SK-N-SH treated with all-trans-retinoic acid at 6 μM for 48 hours (cell line): ENCODE data around the gene PRRC1.

Experiments
- ARNTL ChIP-seq: fragments of 450-650 bp; formaldehyde crosslinking; IDR thresholded peaks from 2 replicates; pipeline ENCODE4 v1.5.0; 2020; ENCODE audit warnings: low read depth, mild to moderate bottlenecking, moderate library complexity, borderline replicate concordance
- GLIS3 ChIP-seq: fragments of 250-450 bp; sonication (Bioruptor Pico); IDR thresholded peaks from 2 replicates; pipeline ENCODE4 v1.5.0; 2020; ENCODE audit warnings: mild to moderate bottlenecking, moderate library complexity
- ISL1 ChIP-seq: fragments of 250-450 bp; sonication (Bioruptor Pico); IDR thresholded peaks from 2 replicates; pipeline ENCODE4 v2.1.2; 2022; ENCODE audit warnings: mild to moderate bottlenecking, moderate library complexity
- OSR1 ChIP-seq: fragments of 250-450 bp; sonication (Bioruptor Pico); IDR thresholded peaks from 2 replicates; pipeline ENCODE4 v1.8.0; 2022; ENCODE audit warnings: moderate library complexity, mild to moderate bottlenecking, inconsistent platforms
- SNAI2 ChIP-seq: fragments of 250-450 bp; sonication (Bioruptor Pico); IDR thresholded peaks from 2 replicates; pipeline ENCODE4 v1.5.0; 2020; ENCODE audit warnings: mild to moderate bottlenecking, moderate library complexity
- TCF4 ChIP-seq: fragments of 250-450 bp; sonication (Bioruptor Pico); IDR thresholded peaks from 2 replicates; pipeline ENCODE4 v1.8.0; 2021; ENCODE audit warnings: mild to moderate bottlenecking, moderate library complexity, borderline replicate concordance
- TSHZ2 ChIP-seq: fragments of 250-450 bp; sonication (Bioruptor Pico); IDR thresholded peaks from 2 replicates; pipeline ENCODE4 v1.5.0; 2020; ENCODE audit warnings: mild to moderate bottlenecking, moderate library complexity
- TF ChIP-seq, protein P1 (sequence below): fragments of 250-450 bp; sonication (Bioruptor Pico); IDR thresholded peaks from 2 replicates; pipeline ENCODE4 v1.8.0; 2020; ENCODE audit warnings: mild to moderate bottlenecking, moderate library complexity, borderline replicate concordance

DNA sequence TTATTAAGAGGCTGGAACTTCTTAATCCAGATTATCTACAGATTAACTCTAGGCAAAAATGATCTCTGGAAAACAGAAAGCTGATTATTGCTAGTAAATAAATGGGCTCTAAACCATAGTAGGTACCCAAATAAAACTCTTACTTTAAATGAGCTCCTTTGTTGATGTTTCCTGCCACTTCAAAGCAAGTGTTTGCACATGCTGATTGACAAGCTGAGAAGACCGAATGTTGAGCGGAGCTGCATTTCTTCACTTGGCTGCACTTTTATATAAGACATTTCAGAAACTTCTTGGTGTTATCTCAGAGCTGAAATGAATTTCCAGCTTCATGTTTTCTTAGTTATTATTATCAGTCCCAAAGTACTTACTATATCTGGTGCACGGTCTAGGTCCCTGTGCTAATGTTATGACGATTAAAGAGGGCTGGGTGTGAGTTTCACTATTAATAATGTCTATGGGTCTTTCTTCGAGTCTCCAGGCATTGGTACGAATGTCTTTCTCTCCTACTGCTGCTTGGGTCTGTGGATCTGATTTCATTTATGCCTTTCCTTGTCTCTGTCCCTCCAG is 72.8 kb downstream of the PRRC1 start:
- TF ChIP-seq GLIS3 (CRISPR knock-in tag), result no peak
- no peak for TF ChIP-seq ISL1 (CRISPR knock-in tag)
- TF ChIP-seq ARNTL (CRISPR knock-in tag), result no peak
- TF ChIP-seq, protein P1, sequence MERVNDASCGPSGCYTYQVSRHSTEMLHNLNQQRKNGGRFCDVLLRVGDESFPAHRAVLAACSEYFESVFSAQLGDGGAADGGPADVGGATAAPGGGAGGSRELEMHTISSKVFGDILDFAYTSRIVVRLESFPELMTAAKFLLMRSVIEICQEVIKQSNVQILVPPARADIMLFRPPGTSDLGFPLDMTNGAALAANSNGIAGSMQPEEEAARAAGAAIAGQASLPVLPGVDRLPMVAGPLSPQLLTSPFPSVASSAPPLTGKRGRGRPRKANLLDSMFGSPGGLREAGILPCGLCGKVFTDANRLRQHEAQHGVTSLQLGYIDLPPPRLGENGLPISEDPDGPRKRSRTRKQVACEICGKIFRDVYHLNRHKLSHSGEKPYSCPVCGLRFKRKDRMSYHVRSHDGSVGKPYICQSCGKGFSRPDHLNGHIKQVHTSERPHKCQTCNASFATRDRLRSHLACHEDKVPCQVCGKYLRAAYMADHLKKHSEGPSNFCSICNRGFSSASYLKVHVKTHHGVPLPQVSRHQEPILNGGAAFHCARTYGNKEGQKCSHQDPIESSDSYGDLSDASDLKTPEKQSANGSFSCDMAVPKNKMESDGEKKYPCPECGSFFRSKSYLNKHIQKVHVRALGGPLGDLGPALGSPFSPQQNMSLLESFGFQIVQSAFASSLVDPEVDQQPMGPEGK (CRISPR knock-in tag), result no peak
- no peak for TF ChIP-seq TCF4 (CRISPR knock-in tag)
- no peak for TF ChIP-seq SNAI2 (CRISPR knock-in tag)
- TF ChIP-seq TSHZ2 (CRISPR knock-in tag), result no peak
- no peak for TF ChIP-seq OSR1 (CRISPR knock-in tag)
